GM12892 (cell line): ENCODE measurements around the gene REG3A.

Source experiments
- POLR2A ChIP-seq: IDR thresholded peaks from 2 replicates; pipeline ENCODE4 v1.6.1; 2011; ENCODE audit warnings: low read depth, low read length, control low read depth
- POLR2AphosphoS5 ChIP-seq: IDR thresholded peaks from 2 replicates; pipeline ENCODE4 v1.6.1; 2011; ENCODE audit warnings: low read depth, low read length, control low read depth

GRCh38 chr2:79116997-79117928, 42.3 kb downstream of the REG3A start:
- no peak for TF ChIP-seq POLR2A
- TF ChIP-seq POLR2AphosphoS5, result no peak
